Stimulated activated CD4-positive, alpha-beta T cell treated with anti-CD3 and anti-CD28 coated beads, Interleukin-1b, Interleukin-23, amount 100 ng/mL, for 48 hours (primary cell): ENCODE results near the gene B3GNT9.
A peak's percentile ranks its signal among the peaks of the same experiment; 100 is the strongest.

Source experiments
- DNase-seq: peaks from one replicate; pipeline ENCODE4 v3.0.0-alpha.2; 2020

The B3GNT9 gene

GRCh38 chr16:67184995-67185650 is 34.3 kb upstream of the B3GNT9 start:
- DNase-seq: peak; percentile 81

GRCh38 chr16:67184453-67184994 is 33.7 kb upstream of the B3GNT9 start:
- DNase-seq: no peak

GRCh38 chr16:67183627-67184452 is 33.0 kb upstream of the B3GNT9 start, which contains the start of gene MATCAP1:
Gene MATCAP1 (minus strand): TSS chr16:67183963. CDS start chr16:67180610, 3,353 bp downstream.
- peak; percentile 95 for DNase-seq

- no peak for DNase-seq
These were observed 32.5 kb upstream of the B3GNT9 start for GRCh38 chr16:67183284-67183626.

- no peak for DNase-seq
These were observed 31.5 kb upstream of the B3GNT9 start for GRCh38 chr16:67182288-67182687.

GRCh38 chr16:67181346-67181745 is 30.5 kb upstream of the B3GNT9 start:
- DNase-seq: no peak

- DNase-seq: no peak
These were observed 29.4 kb upstream of the B3GNT9 start for GRCh38 chr16:67180166-67180565.

- no peak for DNase-seq
These were observed 28.8 kb upstream of the B3GNT9 start for GRCh38 chr16:67179421-67180080.

GRCh38 chr16:67177743-67178699 is 27.2 kb upstream of the B3GNT9 start:
- DNase-seq: peak; percentile 63

- DNase-seq: no peak
These were observed 25.9 kb upstream of the B3GNT9 start for GRCh38 chr16:67176662-67177061.

GRCh38 chr16:67174706-67175231 is 24.0 kb upstream of the B3GNT9 start:
- no peak for DNase-seq

- peak; percentile 64 for DNase-seq
These were observed 23.3 kb upstream of the B3GNT9 start for GRCh38 chr16:67173808-67174705.

- DNase-seq: no peak
These were observed 22.5 kb upstream of the B3GNT9 start for GRCh38 chr16:67173323-67173722.

- no peak for DNase-seq
These were observed 20.3 kb upstream of the B3GNT9 start for GRCh38 chr16:67170949-67171649.

- DNase-seq: peak; percentile 58
These were observed 19.6 kb upstream of the B3GNT9 start, which contains the start of gene NOL3 for GRCh38 chr16:67170168-67170948. Gene NOL3 (plus strand): TSS chr16:67170538.

- no peak for DNase-seq
These were observed 18.9 kb upstream of the B3GNT9 start for GRCh38 chr16:67169642-67170167.

GRCh38 chr16:67169011-67169451 is 18.2 kb upstream of the B3GNT9 start:
- no peak for DNase-seq

GRCh38 chr16:67167588-67167987 is 16.8 kb upstream of the B3GNT9 start:
- no peak for DNase-seq

- no peak for DNase-seq
These were observed 15.9 kb upstream of the B3GNT9 start for GRCh38 chr16:67166598-67167168.
